Mammary epithelial cell (primary cell): ENCODE data around the gene PHF19.

ENCODE experiments used
- EZH2 ChIP-seq: IDR thresholded peaks from 2 replicates; pipeline ENCODE4 v1.6.1; 2012; ENCODE audit warnings: low read length, inconsistent platforms, borderline replicate concordance
- TF ChIP-seq, protein P1 (sequence below), 2 donors: IDR thresholded peaks in 1 of 2; conservative IDR thresholded peaks in 1 of 2; 2 replicates each; pipeline ENCODE4 v1.5.1; 2011 to 2012; ENCODE audit warnings: inconsistent platforms in 2 of 2, low read length in 2 of 2, mild to moderate bottlenecking in 2 of 2, control low read depth in 1 of 2, low read depth in 1 of 2; ENCODE audit not compliant: insufficient read depth in 1 of 2; ENCODE audit errors: extremely low read depth in 1 of 2

DNA sequence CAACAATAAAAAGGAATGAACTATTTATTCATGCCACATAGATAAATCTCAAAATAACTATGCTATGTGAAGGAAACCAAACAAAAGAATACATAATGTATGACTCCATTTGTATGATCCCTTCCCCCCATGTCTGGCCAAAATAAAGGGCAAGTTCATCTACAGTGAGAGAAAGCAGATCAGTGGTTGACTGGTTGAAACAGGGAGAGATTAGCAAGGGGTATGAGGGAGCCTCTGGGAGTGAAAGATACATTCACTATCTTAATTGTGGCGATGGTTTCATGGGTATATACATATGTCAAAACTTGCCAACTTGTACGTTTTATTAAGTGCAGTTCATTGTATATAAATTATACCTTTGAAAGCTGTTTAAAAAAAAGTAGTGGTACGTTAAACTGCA, 39.1 kb downstream of the PHF19 start:
- TF ChIP-seq, protein P1, sequence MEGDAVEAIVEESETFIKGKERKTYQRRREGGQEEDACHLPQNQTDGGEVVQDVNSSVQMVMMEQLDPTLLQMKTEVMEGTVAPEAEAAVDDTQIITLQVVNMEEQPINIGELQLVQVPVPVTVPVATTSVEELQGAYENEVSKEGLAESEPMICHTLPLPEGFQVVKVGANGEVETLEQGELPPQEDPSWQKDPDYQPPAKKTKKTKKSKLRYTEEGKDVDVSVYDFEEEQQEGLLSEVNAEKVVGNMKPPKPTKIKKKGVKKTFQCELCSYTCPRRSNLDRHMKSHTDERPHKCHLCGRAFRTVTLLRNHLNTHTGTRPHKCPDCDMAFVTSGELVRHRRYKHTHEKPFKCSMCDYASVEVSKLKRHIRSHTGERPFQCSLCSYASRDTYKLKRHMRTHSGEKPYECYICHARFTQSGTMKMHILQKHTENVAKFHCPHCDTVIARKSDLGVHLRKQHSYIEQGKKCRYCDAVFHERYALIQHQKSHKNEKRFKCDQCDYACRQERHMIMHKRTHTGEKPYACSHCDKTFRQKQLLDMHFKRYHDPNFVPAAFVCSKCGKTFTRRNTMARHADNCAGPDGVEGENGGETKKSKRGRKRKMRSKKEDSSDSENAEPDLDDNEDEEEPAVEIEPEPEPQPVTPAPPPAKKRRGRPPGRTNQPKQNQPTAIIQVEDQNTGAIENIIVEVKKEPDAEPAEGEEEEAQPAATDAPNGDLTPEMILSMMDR (conservative IDR thresholded peaks at IDR 0.05 in 1 of 2, IDR thresholded peaks at IDR 0.05 in 1 of 2; ENCODE audit: extremely low read depth in 1 of 2, insufficient read depth in 1 of 2, low read depth in 1 of 2, low read length in 2 of 2), result no peak
- no peak for TF ChIP-seq EZH2
